ENCODE data around the gene KCNJ16. TPM values are rescaled to one million over a fixed set of nuclear protein-coding genes. Genes with fewer than 3 reads are reported as not detected.

KCNJ16 gene
- total RNA-seq, 1 donor from 2014 or later = 16.6 TPM

- peaks cover 2% of the 10 kb centered on the region for H3K27me3 Mint-ChIP-seq
- H3K36me3 Mint-ChIP-seq (ENCODE audit: insufficient read depth) = no peaks in the 10 kb centered on the region
- no peak for DNase-seq (ENCODE audit: low spot score, unreplicated experiment)
- H3K27ac Mint-ChIP-seq = no peak overlapping the region
- no peaks in the 10 kb centered on the region for H3K9me3 Mint-ChIP-seq (ENCODE audit: low read depth)
- peaks cover 9% of the 10 kb centered on the region for H3K4me1 Mint-ChIP-seq (ENCODE audit: low read depth)
- H3K4me3 Mint-ChIP-seq (ENCODE audit: low read depth) = no peak overlapping the region
- TF ChIP-seq, protein P1, sequence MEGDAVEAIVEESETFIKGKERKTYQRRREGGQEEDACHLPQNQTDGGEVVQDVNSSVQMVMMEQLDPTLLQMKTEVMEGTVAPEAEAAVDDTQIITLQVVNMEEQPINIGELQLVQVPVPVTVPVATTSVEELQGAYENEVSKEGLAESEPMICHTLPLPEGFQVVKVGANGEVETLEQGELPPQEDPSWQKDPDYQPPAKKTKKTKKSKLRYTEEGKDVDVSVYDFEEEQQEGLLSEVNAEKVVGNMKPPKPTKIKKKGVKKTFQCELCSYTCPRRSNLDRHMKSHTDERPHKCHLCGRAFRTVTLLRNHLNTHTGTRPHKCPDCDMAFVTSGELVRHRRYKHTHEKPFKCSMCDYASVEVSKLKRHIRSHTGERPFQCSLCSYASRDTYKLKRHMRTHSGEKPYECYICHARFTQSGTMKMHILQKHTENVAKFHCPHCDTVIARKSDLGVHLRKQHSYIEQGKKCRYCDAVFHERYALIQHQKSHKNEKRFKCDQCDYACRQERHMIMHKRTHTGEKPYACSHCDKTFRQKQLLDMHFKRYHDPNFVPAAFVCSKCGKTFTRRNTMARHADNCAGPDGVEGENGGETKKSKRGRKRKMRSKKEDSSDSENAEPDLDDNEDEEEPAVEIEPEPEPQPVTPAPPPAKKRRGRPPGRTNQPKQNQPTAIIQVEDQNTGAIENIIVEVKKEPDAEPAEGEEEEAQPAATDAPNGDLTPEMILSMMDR (IDR thresholded peaks at IDR 0.05; ENCODE audit: unreplicated experiment) = no peak
These were observed 86.5 kb downstream of the KCNJ16 start for GRCh38 chr17:70161519-70161918.

- H3K27me3 Mint-ChIP-seq = peaks cover 14% of the 10 kb centered on the region
- H3K36me3 Mint-ChIP-seq (ENCODE audit: insufficient read depth) = no peaks in the 10 kb centered on the region
- TF ChIP-seq, protein P1 (IDR thresholded peaks at IDR 0.05; ENCODE audit: unreplicated experiment) = no peak
- peaks cover 22% of the 10 kb centered on the region for H3K4me1 Mint-ChIP-seq (ENCODE audit: low read depth)
- no peak overlapping the region for H3K4me3 Mint-ChIP-seq (ENCODE audit: low read depth)
- no peaks in the 10 kb centered on the region for H3K9me3 Mint-ChIP-seq (ENCODE audit: low read depth)
- DNase-seq (ENCODE audit: low spot score, unreplicated experiment) = no peak
- H3K27ac Mint-ChIP-seq = no peak overlapping the region
These were observed 90.4 kb downstream of the KCNJ16 start for GRCh38 chr17:70165383-70165782.

DNA sequence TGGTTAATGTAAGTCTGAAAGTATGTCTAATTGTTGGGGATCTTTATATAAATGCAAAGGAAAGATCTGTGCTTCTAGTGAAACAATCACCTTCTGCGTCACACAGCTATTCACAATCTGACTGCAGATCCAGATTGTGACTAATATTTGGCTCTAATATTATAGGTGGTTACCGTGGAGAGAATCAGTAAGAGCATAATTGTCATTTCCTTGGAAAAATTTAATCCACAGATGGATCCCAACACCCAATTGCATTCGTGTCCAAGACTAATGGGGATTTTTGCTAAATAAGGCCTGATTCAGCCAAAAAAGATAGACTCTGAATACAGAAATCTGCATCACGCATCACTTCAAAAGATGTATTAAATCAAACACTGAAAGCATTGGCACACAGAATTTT, 91.6 kb downstream of the KCNJ16 start:
- H3K27ac Mint-ChIP-seq = no peak overlapping the region

DNA sequence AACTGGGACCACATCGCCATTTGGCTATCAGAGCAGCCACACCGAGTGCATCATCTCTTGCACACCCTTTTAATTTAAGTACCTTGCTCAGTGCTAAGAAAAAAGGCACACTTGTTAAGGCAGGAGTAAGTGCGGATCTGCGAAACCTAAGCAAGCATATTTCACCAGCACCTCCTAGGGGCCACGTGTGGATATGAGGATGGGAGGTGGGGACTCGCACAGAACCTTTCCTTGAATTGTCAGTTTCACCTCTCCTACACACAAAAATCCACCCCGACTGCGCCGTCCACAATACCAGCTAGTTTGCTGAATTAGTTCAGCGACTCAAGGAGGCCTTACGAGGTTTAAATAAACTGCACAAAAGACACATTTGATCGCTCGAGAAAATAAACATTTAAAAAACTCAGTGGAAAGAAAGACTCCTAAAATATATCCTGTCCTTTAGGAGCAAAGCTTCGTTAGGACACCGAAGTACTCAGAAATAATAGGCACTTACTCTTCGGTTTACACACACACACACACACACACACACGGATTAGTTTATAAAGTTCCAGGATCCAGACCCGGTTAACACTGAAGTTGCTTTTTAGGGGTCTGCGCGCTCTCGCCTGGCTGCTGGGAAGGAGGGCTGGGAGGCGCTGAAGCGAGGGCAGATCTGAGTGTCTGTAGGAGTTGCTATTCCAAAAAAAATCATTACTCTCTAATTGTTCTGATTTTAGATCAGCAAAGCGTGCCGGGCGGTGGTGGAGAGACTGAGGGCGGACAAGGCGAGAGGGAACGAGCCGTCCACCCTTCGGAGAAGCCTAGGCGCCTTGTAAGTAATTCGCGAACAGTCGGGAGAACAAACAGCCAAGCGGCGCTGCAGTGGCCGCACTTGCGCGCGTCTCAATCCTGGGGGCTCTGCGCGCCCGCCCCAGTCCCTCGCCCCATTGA, 93.3 kb downstream of the KCNJ16 start:
- peak; percentile 30 for DNase-seq (ENCODE audit: low spot score, unreplicated experiment)
- Mint-ChIP-seq H3K4me1 (ENCODE audit: low read depth) (peaks cover 18% of the 10 kb centered on the region), H3K36me3 (ENCODE audit: insufficient read depth) (no peaks in the 10 kb centered on the region), H3K27ac (peak overlapping the region; percentile 77), H3K4me3 (ENCODE audit: low read depth) (peak overlapping the region; percentile 83), H3K27me3 (peaks cover 40% of the 10 kb centered on the region), H3K9me3 (ENCODE audit: low read depth) (no peaks in the 10 kb centered on the region)
- TF ChIP-seq, protein P1 (IDR thresholded peaks at IDR 0.05; ENCODE audit: unreplicated experiment) = peak; percentile 73

More for the DNA sequence above, 91.6 kb downstream of the KCNJ16 start:
- no peak for DNase-seq (ENCODE audit: low spot score, unreplicated experiment)
- peaks cover 26% of the 10 kb centered on the region for H3K27me3 Mint-ChIP-seq
- H3K9me3 Mint-ChIP-seq (ENCODE audit: low read depth) = no peaks in the 10 kb centered on the region
- peaks cover 21% of the 10 kb centered on the region for H3K4me1 Mint-ChIP-seq (ENCODE audit: low read depth)
- H3K36me3 Mint-ChIP-seq (ENCODE audit: insufficient read depth) = no peaks in the 10 kb centered on the region
- TF ChIP-seq, protein P1 (IDR thresholded peaks at IDR 0.05; ENCODE audit: unreplicated experiment) = no peak
- H3K4me3 Mint-ChIP-seq (ENCODE audit: low read depth) = no peak overlapping the region

DNA sequence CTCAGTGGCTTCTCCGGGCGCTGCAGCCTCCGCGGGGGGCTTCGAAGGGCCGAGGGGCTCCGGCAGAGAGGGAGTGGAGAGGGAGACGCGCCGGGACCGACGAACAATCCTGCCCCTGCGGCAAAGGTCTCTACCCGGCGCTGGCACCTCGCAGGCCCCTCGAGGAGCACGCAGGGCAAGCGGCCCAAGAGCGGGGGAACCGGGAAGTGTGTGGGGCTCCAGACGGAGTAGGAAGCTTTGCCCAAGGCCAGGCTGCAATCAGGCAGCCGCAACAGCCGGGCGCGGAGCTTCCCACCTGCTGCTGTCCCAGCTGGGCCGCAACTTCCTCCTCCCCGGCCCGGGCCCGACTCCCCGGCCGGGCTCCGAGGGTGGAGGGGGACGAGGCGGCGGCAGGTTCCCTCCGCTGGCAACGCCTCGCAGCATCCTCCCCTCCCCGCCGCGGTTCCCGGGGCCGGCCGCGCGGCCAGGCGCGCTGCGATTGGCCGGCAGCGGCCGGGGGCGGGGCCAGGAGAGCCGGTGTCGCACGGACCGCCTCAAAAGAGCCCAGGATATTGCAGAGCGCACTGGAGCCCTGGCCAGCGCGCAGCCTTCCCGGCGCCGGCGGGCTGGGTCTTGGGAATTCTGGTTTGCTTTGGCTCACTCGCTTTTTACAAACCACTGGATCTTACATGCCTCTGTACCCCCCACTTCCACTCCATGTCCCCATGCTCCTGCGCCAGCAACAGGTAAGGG, 94.1 kb downstream of the KCNJ16 start, which contains the start of gene KCNJ2:
KCNJ2 (plus strand) TSS at position 556 of the 732 bp plus-strand sequence. CDS start 5,508 bp downstream, outside the sequence.
- TF ChIP-seq, protein P1 (IDR thresholded peaks at IDR 0.05; ENCODE audit: unreplicated experiment) = no peak
- Mint-ChIP-seq H3K27ac (peak within 1 kb of the TSS; percentile 93), H3K9me3 (ENCODE audit: low read depth) (no peaks in the 10 kb centered on the region), H3K4me1 (ENCODE audit: low read depth) (peaks cover 18% of the 10 kb centered on the region), H3K36me3 (ENCODE audit: insufficient read depth) (no peaks in the 10 kb centered on the region), H3K4me3 (ENCODE audit: low read depth) (peak within 1 kb of the TSS; percentile 83), H3K27me3 (peaks cover 46% of the 10 kb centered on the region)
- DNase-seq (ENCODE audit: low spot score, unreplicated experiment) = peak; percentile 84

Data from progenitor cell of endocrine pancreas (in vitro differentiated cells).